HFF-Myc (cell line): ENCODE measurements around the gene SEM1.

Experiments used
- DNase-seq: peaks from one replicate; pipeline ENCODE4 v3.0.0-alpha.2; 2011; ENCODE audit warnings: low read depth; ENCODE audit errors: extremely low read depth
- H3K4me3 ChIP-seq: replicated peaks from 2 replicates; pipeline ENCODE4 v1.5.1; 2011; ENCODE audit warnings: low read depth, mild to moderate bottlenecking, control low read depth, low read length
- CTCF ChIP-seq: IDR thresholded peaks from 2 replicates; pipeline ENCODE4 v1.5.1; 2012; ENCODE audit warnings: mild to moderate bottlenecking, low read depth, low read length, control low read depth; ENCODE audit errors: missing control alignments

SEM1 gene

GRCh38 chr7:96676919-96677318 lies 32.7 kb downstream of the SEM1 start:
- TF ChIP-seq CTCF: no peak
- H3K4me3 ChIP-seq: no peak overlapping the region
- DNase-seq: no peak

- DNase-seq: no peak
- TF ChIP-seq CTCF: no peak
- no peak overlapping the region for H3K4me3 ChIP-seq
Observed at GRCh38 chr7:96675548-96675947, 34.1 kb downstream of the SEM1 start.

GRCh38 chr7:96674565-96674964 lies 35.1 kb downstream of the SEM1 start:
- TF ChIP-seq CTCF: no peak
- DNase-seq: no peak
- no peak overlapping the region for H3K4me3 ChIP-seq

GRCh38 chr7:96671854-96672253 lies 37.8 kb downstream of the SEM1 start:
- no peak for TF ChIP-seq CTCF
- H3K4me3 ChIP-seq: no peak overlapping the region
- DNase-seq: no peak

GRCh38 chr7:96670338-96671289 lies 39.0 kb downstream of the SEM1 start:
- no peak for DNase-seq
- no peak for TF ChIP-seq CTCF
- H3K4me3 ChIP-seq: no peak overlapping the region

GRCh38 chr7:96669812-96670211 lies 39.8 kb downstream of the SEM1 start:
- DNase-seq: no peak
- TF ChIP-seq CTCF: no peak
- no peak overlapping the region for H3K4me3 ChIP-seq
